A549 (cell line): ENCODE data around the gene DYRK2.

Experiments
- CHD2 ChIP-seq: fragments of 150-350 bp; IDR thresholded peaks from 2 replicates; pipeline ENCODE4 v1.6.1; 2014; ENCODE audit warnings: low read length; ENCODE audit not compliant: partially characterized antibody
- CTCF ChIP-seq: fragments of >200 bp; sonication (Bioruptor Twin); formaldehyde crosslinking; IDR thresholded peaks from 3 replicates; pipeline ENCODE4 v1.5.1; 2016
- EP300 ChIP-seq, 2 experiments: fragments of >200 bp; sonication (Bioruptor Twin); formaldehyde crosslinking; IDR thresholded peaks; 2 replicates in 1 of 2; 3 replicates in 1 of 2; pipeline ENCODE4 v1.6.1; 2016 to 2017
- POLR2A ChIP-seq: IDR thresholded peaks from 2 replicates; pipeline ENCODE4 v1.6.1; 2012; ENCODE audit warnings: mild to moderate bottlenecking, low read length
- USF2 ChIP-seq: fragments of 450-650 bp; IDR thresholded peaks from 2 replicates; pipeline ENCODE4 v1.6.1; 2014; ENCODE audit warnings: antibody characterized with exemption

GRCh38 chr12:67669934-67670631 lies 21.5 kb downstream of the DYRK2 start:
- TF ChIP-seq EP300 (IDR thresholded peaks at IDR 0.05): no peak
- no peak for TF ChIP-seq POLR2A
- TF ChIP-seq CHD2: no peak
- no peak for TF ChIP-seq CTCF
- no peak for TF ChIP-seq USF2
